GM12878 (cell line): Measurements from ENCODE around the gene SYT1. TPM values are rescaled to one million over a fixed set of nuclear protein-coding genes. Genes with fewer than 3 reads are reported as not detected.
"Not testable (repeated sequence)": the region's sequence is repeated elsewhere in the genome, so short reads cannot be mapped to it uniquely, and the experiment has no call there.

Experiments used
- ATAC-seq: fragments of 200-7000 bp; cut with Tn5 transposase; 3 replicates; pipeline ENCODE4 v1.9.1; 2020; ENCODE audit warnings: mild to moderate bottlenecking, moderate library complexity
- BruUV-seq: library from RNA; stranded (reverse); fragments of 400-500 nt; replicated peaks from 2 replicates; lab custom pipeline; 2021; lab: Mats Ljungman, UMichigan
- CTCF ChIA-PET: fragments of 300-600 bp; sonication (Branson Sonifier 250); formaldehyde crosslinking; extraction: SDS; loops from one replicate; lab custom pipeline; 2021; ENCODE audit warnings: inconsistent platforms; lab: Yijun Ruan, JAX
- POLR2A ChIA-PET: fragments of 350-600 bp; formaldehyde crosslinking; extraction: SDS; loops from one replicate; lab custom pipeline; 2021; ENCODE audit warnings: inconsistent platforms; lab: Charles Lee
- RAD21 ChIA-PET: fragments of 300-600 bp; sonication (Branson Sonifier 250); formaldehyde crosslinking; loops from one replicate; lab custom pipeline; 2023; ENCODE audit warnings: antibody characterized with exemption; ENCODE audit not compliant: unreplicated experiment; lab: Charles Lee
- SMC1A ChIA-PET: fragments of 300-600 bp; sonication (Branson Sonifier 250); formaldehyde crosslinking; loops from one replicate; lab custom pipeline; 2023; ENCODE audit not compliant: unreplicated experiment, uncharacterized antibody; lab: Charles Lee
- DNase-seq: peaks from one replicate; pipeline ENCODE4 v3.0.0-alpha.2; 2011; ENCODE audit warnings: low read depth, low spot score
- FAIRE-seq: peaks from 3 replicates; lab custom pipeline; 2011; peaks lifted over from hg19 to GRCh38; lab: Jason Lieb, UNC
- H2AFZ ChIP-seq: 2 replicates; pipeline ENCODE4 v1.6.0; 2011; ENCODE audit warnings: low read depth, low read length, control low read depth; ENCODE audit not compliant: control insufficient read depth
- H3K27ac ChIP-seq: 2 replicates; pipeline ENCODE4 v1.5.1; 2011; ENCODE audit warnings: control low read depth; ENCODE audit not compliant: control insufficient read depth, insufficient read depth
- H3K27me3 ChIP-seq, 2 experiments: replicated peaks in 1 of 2; 2 replicates each; pipeline versions ENCODE4 v1.6.0 to v1.6.1; 2011; ENCODE audit warnings: low read length in 1 of 2; ENCODE audit not compliant: control insufficient read depth in 2 of 2, insufficient read depth in 2 of 2
- H3K36me3 ChIP-seq, 2 experiments: 2 replicates each; pipeline ENCODE4 v1.5.1; 2011; ENCODE audit warnings: low read length in 1 of 2; ENCODE audit not compliant: control insufficient read depth in 2 of 2, insufficient read depth in 2 of 2
- H3K4me1 ChIP-seq: 2 replicates; pipeline ENCODE4 v1.6.1; 2011; ENCODE audit warnings: mild to moderate bottlenecking, low read length, moderate library complexity, mixed read lengths; ENCODE audit not compliant: control insufficient read depth, insufficient read depth
- H3K4me2 ChIP-seq: 2 replicates; pipeline ENCODE4 v1.6.0; 2011; ENCODE audit warnings: control low read depth; ENCODE audit not compliant: control insufficient read depth, insufficient read depth
- H3K4me3 ChIP-seq: fragments of 200-600 bp; sonication (generic); 2 replicates; pipeline ENCODE4 v1.5.1; 2016
- H3K79me2 ChIP-seq: 2 replicates; pipeline ENCODE4 v1.6.0; 2011; ENCODE audit warnings: low read length; ENCODE audit not compliant: control insufficient read depth, insufficient read depth
- H3K9ac ChIP-seq: 2 replicates; pipeline ENCODE4 v1.8.0; 2011; ENCODE audit warnings: low read length, control low read depth, mixed read lengths; ENCODE audit not compliant: control insufficient read depth, insufficient read depth
- H3K9me3 ChIP-seq: replicated peaks from 3 replicates; pipeline ENCODE4 v1.5.1; 2011; ENCODE audit warnings: mild to moderate bottlenecking, low read length; ENCODE audit not compliant: control insufficient read depth, insufficient read depth
- H4K20me1 ChIP-seq: 2 replicates; pipeline ENCODE4 v1.6.0; 2011; ENCODE audit not compliant: control insufficient read depth, insufficient read depth
- CBX5 ChIP-seq: sonication (generic); IDR thresholded peaks from 2 replicates; pipeline ENCODE4 v1.6.1; 2016; ENCODE audit warnings: low read depth, moderate library complexity, mild to moderate bottlenecking, inconsistent platforms
- EP300 ChIP-seq, 2 experiments: fragments of 150-350 bp in 1 of 2; IDR thresholded peaks; 2 replicates each; pipeline ENCODE4 v1.6.1; 2011 to 2012; ENCODE audit warnings: low read depth in 2 of 2, low read length in 2 of 2, borderline replicate concordance in 1 of 2, improper control_type of control experiment in 1 of 2, inconsistent platforms in 1 of 2; ENCODE audit not compliant: control insufficient read depth in 1 of 2
- KAT2A ChIP-seq: conservative IDR thresholded peaks from 2 replicates; pipeline ENCODE4 v1.6.1; 2011; ENCODE audit warnings: low read depth, low read length; ENCODE audit not compliant: control insufficient read depth
- ZNF207 ChIP-seq: fragments of 450-650 bp; IDR thresholded peaks from 2 replicates; pipeline ENCODE4 v1.6.1; 2014; ENCODE audit warnings: antibody characterized with exemption, mild to moderate bottlenecking, borderline replicate concordance
- WGBS: methylation state at CpG from one replicate; pipeline ENCODE4 v1.1.6; 2016; ENCODE audit warnings: low lambda C conversion rate; ENCODE audit not compliant: insufficient replicate concordance, insufficient coverage; ENCODE audit errors: missing lambda C conversion rate; 5-methylcytosine and 5-hydroxymethylcytosine counted together
- in situ Hi-C: fragments of 300-500 bp; cut with MboI; formaldehyde crosslinking; loops from 9 replicates; pipeline ENCODE4 v1.14.3; 2018; ENCODE audit warnings: mixed read lengths
- intact Hi-C: fragments of 100-400 bp; cut with micrococcal nuclease; formaldehyde crosslinking; loops from one replicate; pipeline ENCODE4 v1.14.2; 2022; ENCODE audit not compliant: unreplicated experiment
- polyA plus RNA-seq, 11 experiments: library from polyadenylated mRNA; depleted of rRNA in 4 of 11; unstranded in 6 of 11; stranded (reverse) in 5 of 11; fragments of >200 nt; fragmentation: Nextera tagmentation in 4 of 11; fragmentation: Illumina TruSeq in 1 of 11; extraction: Ambion mirVana in 4 of 11; extraction: Trizol in 1 of 11; gene quantifications; 1 replicate in 1 of 11; 2 replicates in 10 of 11; pipeline versions ENCODE4 v1.2.1 to v1.2.3, GENCODE V29; 2011 to 2016; ENCODE audit warnings: inconsistent platforms in 2 of 11, missing spikeins in 2 of 11, low read depth in 1 of 11
- total RNA-seq, 4 experiments: library from RNA; depleted of rRNA in 3 of 4; stranded (reverse); fragments of >200 nt in 3 of 4; fragmentation: Illumina TruSeq in 1 of 4; extraction: Trizol in 1 of 4; gene quantifications; 2 replicates each; pipeline versions ENCODE4 v1.2.1 to v1.2.3, GENCODE V29; 2013 to 2021
- TF ChIP-seq, protein P1 (sequence below), 3 experiments: IDR thresholded peaks in 2 of 3; conservative IDR thresholded peaks in 1 of 3; 2 replicates each; pipeline ENCODE4 v1.5.1; 2011; ENCODE audit warnings: low read depth in 3 of 3, low read length in 3 of 3, mild to moderate bottlenecking in 3 of 3, control low read depth in 2 of 3, moderate library complexity in 2 of 3, inconsistent platforms in 1 of 3, mixed read lengths in 1 of 3; ENCODE audit not compliant: control insufficient read depth in 2 of 3, insufficient read depth in 1 of 3; ENCODE audit errors: extremely low read depth in 1 of 3

SYT1 gene
- total and polyA plus RNA-seq, 10 of the 15 experiments (the other 5 are each of a cell fraction or from before 2014, with no cell fraction given), result 0.10 to 0.28 TPM; not detected in 8

GRCh38 chr12:78840518-78841019 lies 24.0 kb upstream of the SYT1 start:
- H3K27ac ChIP-seq, H3K4me2 ChIP-seq, H3K4me3 ChIP-seq, FAIRE-seq, RAD21 ChIA-PET, H3K9me3 ChIP-seq, H2AFZ ChIP-seq, in situ Hi-C loops, POLR2A ChIA-PET, ATAC-seq, H3K9ac ChIP-seq, intact Hi-C loops, H3K4me1 ChIP-seq, H3K79me2 ChIP-seq, H4K20me1 ChIP-seq, DNase-seq, BruUV-seq, CTCF ChIA-PET, H3K27me3 ChIP-seq, SMC1A ChIA-PET, H3K36me3 ChIP-seq: not testable (repeated sequence)
- 72% methylated on average over 7 of the region's 7 CpGs for WGBS

- CTCF ChIA-PET, result no interaction called here
- H3K4me1 ChIP-seq, result no peaks in the 10 kb centered on the region
- SMC1A ChIA-PET, result no interaction called here
- ATAC-seq (no peak), DNase-seq (no peak), FAIRE-seq (no peak)
- no peak overlapping the region for H3K4me3 ChIP-seq
- H3K36me3 ChIP-seq, result no peaks in the 10 kb centered on the region
- POLR2A ChIA-PET, result no interaction called here
- H3K27ac ChIP-seq, result no peak overlapping the region
- intact Hi-C loops (no loop called here), in situ Hi-C loops (no loop called here)
- H3K27me3 ChIP-seq, result no peaks in the 10 kb centered on the region
- no peak overlapping the region for H2AFZ ChIP-seq
- TF ChIP-seq CBX5, result no peak
- TF ChIP-seq, protein P1, sequence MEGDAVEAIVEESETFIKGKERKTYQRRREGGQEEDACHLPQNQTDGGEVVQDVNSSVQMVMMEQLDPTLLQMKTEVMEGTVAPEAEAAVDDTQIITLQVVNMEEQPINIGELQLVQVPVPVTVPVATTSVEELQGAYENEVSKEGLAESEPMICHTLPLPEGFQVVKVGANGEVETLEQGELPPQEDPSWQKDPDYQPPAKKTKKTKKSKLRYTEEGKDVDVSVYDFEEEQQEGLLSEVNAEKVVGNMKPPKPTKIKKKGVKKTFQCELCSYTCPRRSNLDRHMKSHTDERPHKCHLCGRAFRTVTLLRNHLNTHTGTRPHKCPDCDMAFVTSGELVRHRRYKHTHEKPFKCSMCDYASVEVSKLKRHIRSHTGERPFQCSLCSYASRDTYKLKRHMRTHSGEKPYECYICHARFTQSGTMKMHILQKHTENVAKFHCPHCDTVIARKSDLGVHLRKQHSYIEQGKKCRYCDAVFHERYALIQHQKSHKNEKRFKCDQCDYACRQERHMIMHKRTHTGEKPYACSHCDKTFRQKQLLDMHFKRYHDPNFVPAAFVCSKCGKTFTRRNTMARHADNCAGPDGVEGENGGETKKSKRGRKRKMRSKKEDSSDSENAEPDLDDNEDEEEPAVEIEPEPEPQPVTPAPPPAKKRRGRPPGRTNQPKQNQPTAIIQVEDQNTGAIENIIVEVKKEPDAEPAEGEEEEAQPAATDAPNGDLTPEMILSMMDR (IDR thresholded peaks at IDR 0.05 in 2 of 3, conservative IDR thresholded peaks at IDR 0.05 in 1 of 3; ENCODE audit: control insufficient read depth in 2 of 3, extremely low read depth in 1 of 3, insufficient read depth in 1 of 3, low read depth in 3 of 3, low read length in 3 of 3), result no peak
- TF ChIP-seq ZNF207, result no peak
- no peak for TF ChIP-seq KAT2A
- TF ChIP-seq EP300 (IDR thresholded peaks at IDR 0.05; ENCODE audit: borderline replicate concordance in 1 of 2, control insufficient read depth in 1 of 2, low read depth in 2 of 2, low read length in 2 of 2), result no peak
- no TSS peak for BruUV-seq
- no peak overlapping the region for H3K9ac ChIP-seq
- H3K4me2 ChIP-seq, result no peak overlapping the region
- no peaks in the 10 kb centered on the region for H3K79me2 ChIP-seq
- H3K9me3 ChIP-seq, result no peaks in the 10 kb centered on the region
- RAD21 ChIA-PET, result no interaction called here
- H4K20me1 ChIP-seq, result no peaks in the 10 kb centered on the region
Observed at GRCh38 chr12:78853231-78853630, 11.3 kb upstream of the SYT1 start.
